ENCODE data around the gene KCNK5. TPM values are rescaled to one million over a fixed set of nuclear protein-coding genes. Genes with fewer than 3 reads are reported as not detected.

Gene KCNK5
- total and polyA plus RNA-seq, 2 of the 8 experiments (the other 6 are each of a cell fraction or from before 2014, with no cell fraction given): 20.9 to 44.3 TPM

- POLR2A ChIA-PET (ENCODE audit: partially characterized antibody): interaction anchor here (0.7 to 7.8 kb wide), 6 partner anchors 9 to 238 kb away, joined by 3 to 66 read pairs (median 10); partner anchors contain the start of gene KCNK5
- H3K23ac ChIP-seq (ENCODE audit: insufficient read length): no peak overlapping the region
- H4K8ac ChIP-seq (ENCODE audit: extremely low read depth, insufficient read depth, low read length): no peak overlapping the region
- CTCF ChIA-PET (ENCODE audit: partially characterized antibody): interaction anchor here (2.1 to 72.8 kb wide), 6 partner anchors 4 to 77 kb away, joined by 6 to 1738 read pairs (median 424); partner anchors contain the start of genes KCNK17 and KCNK5
- peaks cover 54 to 60% of the 10 kb centered on the region in 2 experiments for H4K20me1 ChIP-seq (replicated peaks in 1 of 2; ENCODE audit: control insufficient read depth in 1 of 2, insufficient read depth in 2 of 2, low read length in 2 of 2)
- no peak overlapping the region for H2AFZ ChIP-seq (ENCODE audit: low read length)
- FAIRE-seq (no peak), DNase-seq (ENCODE audit: low read depth in 1 of 2, low spot score in 2 of 2) (no peak)
- H3K9me3 ChIP-seq (ENCODE audit: insufficient read depth in 2 of 2, low read depth in 1 of 2, low read length in 1 of 2): no peaks in the 10 kb centered on the region
- no peak overlapping the region for H2BK120ac ChIP-seq (replicated peaks; ENCODE audit: low read depth, low read length)
- H2BK20ac ChIP-seq (ENCODE audit: low read length): no peak overlapping the region
- H3K4ac ChIP-seq (replicated peaks; ENCODE audit: insufficient read length, low read depth, low read length): no peak overlapping the region
- no peak overlapping the region for H3K27ac ChIP-seq (ENCODE audit: low read depth, low read length)
- H3K79me2 ChIP-seq (ENCODE audit: control insufficient read depth in 1 of 2, insufficient read depth in 2 of 2, low read length in 2 of 2): peaks cover 34 to 96% of the 10 kb centered on the region in 2 experiments
- H3K9ac ChIP-seq (replicated peaks in 1 of 4; ENCODE audit: extremely low read depth in 1 of 4, low read depth in 3 of 4, low read length in 3 of 4): no peak overlapping the region
- peaks cover 7 to 30% (median 16%) of the 10 kb centered on the region in 4 experiments for H3K4me1 ChIP-seq (replicated peaks in 1 of 4; ENCODE audit: control insufficient read depth in 3 of 4, insufficient read depth in 4 of 4, low read length in 3 of 4)
- H3K27me3 ChIP-seq (replicated peaks in 1 of 4; ENCODE audit: control insufficient read depth in 3 of 4, extremely low read depth in 1 of 4, insufficient read depth in 3 of 4, low read length in 3 of 4): no peaks in the 10 kb centered on the region
- no peak overlapping the region for H4K91ac ChIP-seq (replicated peaks; ENCODE audit: insufficient read length, low read length)
- no peak overlapping the region for H3K18ac ChIP-seq (ENCODE audit: extremely low read depth, low read length)
- H3K14ac ChIP-seq (ENCODE audit: insufficient read length): no peak overlapping the region
- 80% methylated on average over 5 of the region's 5 CpGs; no CpG with 5 or more reads in 1 of the 2 experiments for WGBS, 2 experiments (ENCODE audit: extremely low coverage in 1 of 2, insufficient coverage in 1 of 2, insufficient read length in 1 of 2, insufficient replicate concordance in 2 of 2, low coverage in 1 of 2, low lambda C conversion rate in 2 of 2, missing lambda C conversion rate in 1 of 2)
- H3K4me2 ChIP-seq (ENCODE audit: insufficient read depth in 1 of 2, low read depth in 2 of 2, low read length in 2 of 2): no peak overlapping the region
- H4K5ac ChIP-seq (ENCODE audit: insufficient read length, low read depth, low read length): no peak overlapping the region
- H2BK5ac ChIP-seq (ENCODE audit: low read depth, low read length): no peak overlapping the region; the same call in 1 of the 2 replicates
- no peak overlapping the region for H2BK15ac ChIP-seq (ENCODE audit: low read length)
- H2AK5ac ChIP-seq (ENCODE audit: low read depth, low read length): 0 out of 2 replicates have a peak overlapping the region, but pooled peaks have one; percentile 17
- H3K79me1 ChIP-seq (ENCODE audit: low read depth, low read length): peaks cover 37% of the 10 kb centered on the region
- H3K4me3 ChIP-seq (ENCODE audit: extremely low read depth in 1 of 4, insufficient read depth in 2 of 4, low read depth in 3 of 4, low read length in 4 of 4): no peak overlapping the region
- peaks cover 0 to 8% (median 3%) of the 10 kb centered on the region in 4 experiments; a peak in 3 of 8 replicates for H3K36me3 ChIP-seq (ENCODE audit: control insufficient read depth in 2 of 4, insufficient read depth in 4 of 4, low read length in 3 of 4)
- no peaks in the 10 kb centered on the region; the same call in 1 of the 2 replicates for H3K23me2 ChIP-seq (ENCODE audit: low read depth, low read length)
- H2BK12ac ChIP-seq (ENCODE audit: low read depth, low read length): no peak overlapping the region
- H3K56ac ChIP-seq (replicated peaks; ENCODE audit: insufficient read length, low read depth, low read length): no peak overlapping the region
- no peak for TF ChIP-seq TCF12 (IDR thresholded peaks at IDR 0.05; ENCODE audit: low read depth, low read length)
- no peak for TF ChIP-seq TBP (IDR thresholded peaks at IDR 0.05; ENCODE audit: low read depth, low read length)
- TF ChIP-seq RAD21 (IDR thresholded peaks at IDR 0.05 in 1 of 2, conservative IDR thresholded peaks at IDR 0.05 in 1 of 2; ENCODE audit: low read depth in 2 of 2, low read length in 2 of 2): peak; percentile 10 to 48; a peak in 3 of 4 replicates
- TF ChIP-seq SIX5 (IDR thresholded peaks at IDR 0.05; ENCODE audit: low read depth, low read length): no peak
- no peak for TF ChIP-seq GABPA (IDR thresholded peaks at IDR 0.05; ENCODE audit: borderline replicate concordance, insufficient read depth, low read length)
- no peak for TF ChIP-seq SIRT6 (IDR thresholded peaks at IDR 0.05; ENCODE audit: low read length)
- no peak for TF ChIP-seq CBX5 (IDR thresholded peaks at IDR 0.05; ENCODE audit: low read depth, low read length)
- no peak for TF ChIP-seq FOSL1 (IDR thresholded peaks at IDR 0.05; ENCODE audit: insufficient read depth, low read depth, low read length)
- TF ChIP-seq TAF1 (IDR thresholded peaks at IDR 0.05; ENCODE audit: low read depth, low read length): no peak
These were observed 10.3 kb downstream of the KCNK5 start for GRCh38 chr6:39218868-39219567.
